Neural cell (in vitro differentiated cells): Measurements from ENCODE around the gene ORM2. TPM values are rescaled to one million over a fixed set of nuclear protein-coding genes. Genes with fewer than 3 reads are reported as not detected.

Experiments used
- H2AFZ ChIP-seq: fragments of 200-600, 300-800 bp; sonication (generic), shearing (Covaris generic); 2 replicates; pipeline ENCODE4 v1.6.0; 2014; ENCODE audit warnings: low read depth, mild to moderate bottlenecking, antibody characterized with exemption, low read length, moderate library complexity
- H3F3A ChIP-seq: fragments of 200-600 bp; shearing (Covaris generic); 2 replicates; pipeline ENCODE4 v1.6.1; 2016; ENCODE audit warnings: mild to moderate bottlenecking, moderate library complexity, mixed read lengths, antibody characterized with exemption, low read length; ENCODE audit not compliant: insufficient read depth, poor library complexity, severe bottlenecking
- H3K27ac ChIP-seq: fragments of 200-600, 300-800 bp; sonication (generic), shearing (Covaris generic); 2 replicates; pipeline ENCODE4 v1.5.1; 2014; ENCODE audit warnings: mild to moderate bottlenecking, low read length, moderate library complexity
- H3K27me3 ChIP-seq: fragments of 300-800, 200-600 bp; sonication (generic), shearing (Covaris generic); 2 replicates; pipeline ENCODE4 v1.6.0; 2014; ENCODE audit warnings: mild to moderate bottlenecking, low read depth, low read length, moderate library complexity; ENCODE audit not compliant: insufficient read depth
- H3K36me3 ChIP-seq: fragments of 300-800, 200-600 bp; sonication (generic), shearing (Covaris generic); 2 replicates; pipeline ENCODE4 v1.5.1; 2014; ENCODE audit warnings: mild to moderate bottlenecking, antibody characterized with exemption, low read length, moderate library complexity; ENCODE audit not compliant: insufficient read depth
- H3K4me2 ChIP-seq: fragments of 300-800, 200-600 bp; sonication (generic), shearing (Covaris generic); 2 replicates; pipeline ENCODE4 v1.6.0; 2014; ENCODE audit warnings: mild to moderate bottlenecking, low read length
- H3K4me3 ChIP-seq: fragments of 300-800, 200-600 bp; sonication (generic), shearing (Covaris generic); 2 replicates; pipeline ENCODE4 v1.5.1; 2014; ENCODE audit warnings: mild to moderate bottlenecking, low read length, moderate library complexity
- H3K79me2 ChIP-seq: fragments of 200-600 bp; shearing (Covaris generic); replicated peaks from 2 replicates; pipeline ENCODE4 v1.6.0; 2014; ENCODE audit warnings: mild to moderate bottlenecking, low read length, moderate library complexity; ENCODE audit not compliant: insufficient read depth
- H3K9ac ChIP-seq: fragments of 300-800, 200-600 bp; sonication (generic), shearing (Covaris generic); 2 replicates; pipeline ENCODE4 v1.6.1; 2016; ENCODE audit warnings: mild to moderate bottlenecking, low read length, mixed read lengths
- H3K9me2 ChIP-seq: fragments of 200-600 bp; shearing (Covaris generic); 2 replicates; pipeline ENCODE4 v1.6.1; 2016; ENCODE audit warnings: mild to moderate bottlenecking, low read length, mixed read lengths; ENCODE audit not compliant: insufficient read depth
- H3K9me3 ChIP-seq: fragments of 200-600, 300-800 bp; sonication (generic), shearing (Covaris generic); 2 replicates; pipeline ENCODE4 v1.6.1; 2016; ENCODE audit warnings: mild to moderate bottlenecking, mixed run types, low read length, moderate library complexity, mixed read lengths
- H4K20me1 ChIP-seq: fragments of 200-600 bp; shearing (Covaris generic); 2 replicates; pipeline ENCODE4 v1.6.1; 2016; ENCODE audit warnings: mild to moderate bottlenecking, mixed run types; ENCODE audit not compliant: insufficient read depth
- CTCF ChIP-seq: fragments of 450-650 bp; IDR thresholded peaks from 2 replicates; pipeline ENCODE4 v1.5.1; 2014; ENCODE audit warnings: antibody characterized with exemption, mild to moderate bottlenecking, moderate library complexity; ENCODE audit not compliant: poor library complexity, severe bottlenecking
- EP300 ChIP-seq: fragments of 450-650 bp; conservative IDR thresholded peaks from 2 replicates; pipeline ENCODE4 v1.6.1; 2014; ENCODE audit warnings: antibody characterized with exemption, mild to moderate bottlenecking, moderate library complexity; ENCODE audit not compliant: poor library complexity, severe bottlenecking
- EZH2 ChIP-seq: fragments of 200-600, 300-800 bp; shearing (Covaris generic), sonication (generic); IDR thresholded peaks from 2 replicates; pipeline ENCODE4 v1.6.1; 2014; ENCODE audit warnings: antibody characterized with exemption, low read length, borderline replicate concordance, mild to moderate bottlenecking; ENCODE audit not compliant: insufficient read depth, poor library complexity, severe bottlenecking
- MXI1 ChIP-seq: fragments of 450-650 bp; conservative IDR thresholded peaks from 2 replicates; pipeline ENCODE4 v1.6.1; 2014; ENCODE audit warnings: antibody characterized with exemption, mild to moderate bottlenecking; ENCODE audit not compliant: poor library complexity, severe bottlenecking
- POLR2AphosphoS5 ChIP-seq: IDR thresholded peaks from 2 replicates; pipeline ENCODE4 v1.6.1; 2012
- RAD21 ChIP-seq: fragments of 450-650 bp; conservative IDR thresholded peaks from 2 replicates; pipeline ENCODE4 v1.6.1; 2014; ENCODE audit warnings: antibody characterized with exemption, mild to moderate bottlenecking, moderate library complexity
- REST ChIP-seq: IDR thresholded peaks from 2 replicates; pipeline ENCODE4 v1.6.1; 2012; ENCODE audit warnings: borderline replicate concordance
- SMC3 ChIP-seq: fragments of 450-650 bp; conservative IDR thresholded peaks from 2 replicates; pipeline ENCODE4 v1.6.1; 2014; ENCODE audit warnings: antibody characterized with exemption, mild to moderate bottlenecking, moderate library complexity; ENCODE audit not compliant: poor library complexity
- TAF1 ChIP-seq: IDR thresholded peaks from 2 replicates; pipeline ENCODE4 v1.6.1; 2012; ENCODE audit warnings: low read depth
- polyA plus RNA-seq: library from polyadenylated mRNA; depleted of rRNA; stranded (reverse); fragments of >200 nt; gene quantifications from 2 replicates; pipeline ENCODE4 v1.2.3, GENCODE V29; 2014

Gene ORM2
- polyA plus RNA-seq, 1 donor from 2014 or later = not detected

DNA sequence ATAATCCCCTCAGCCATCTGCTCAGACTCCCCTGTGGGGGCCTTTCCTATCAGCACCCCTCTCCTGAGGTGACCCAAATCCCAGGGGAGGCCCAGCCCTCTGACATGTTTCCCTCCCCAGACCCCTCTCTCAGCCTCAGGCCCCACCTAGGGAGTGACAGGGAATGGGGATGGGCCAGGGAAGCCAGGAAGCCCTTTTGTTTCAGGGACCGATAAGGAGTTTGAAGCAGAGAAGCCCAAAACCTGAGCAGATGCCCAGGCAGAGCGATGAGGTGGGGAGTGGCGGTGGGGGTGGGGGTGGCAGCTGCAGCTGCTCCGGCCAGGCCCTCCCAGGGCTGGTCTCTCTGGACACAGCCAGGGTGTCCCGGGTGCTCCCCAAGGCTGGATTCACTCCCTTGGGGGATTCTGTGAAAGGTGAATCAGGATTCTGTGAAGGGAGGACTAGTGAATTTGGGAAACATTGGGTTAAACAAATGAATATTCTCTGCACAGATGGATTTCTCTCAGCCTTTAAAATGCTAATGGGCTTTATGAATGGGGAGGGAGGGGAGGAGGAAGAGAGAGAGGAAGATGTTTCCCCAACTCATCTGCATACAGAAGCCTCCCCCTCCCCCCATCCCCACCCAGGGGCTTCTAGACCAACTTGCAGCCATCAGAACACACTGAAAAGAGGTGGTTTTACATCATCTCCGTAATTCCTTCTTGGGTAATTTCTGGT lies 40.7 kb downstream of the ORM2 start:
- H3K27ac ChIP-seq = no peak overlapping the region
- H3K79me2 ChIP-seq = no peaks in the 10 kb centered on the region
- TF ChIP-seq REST = no peak
- TF ChIP-seq EP300 = no peak
- no peak for TF ChIP-seq MXI1
- TF ChIP-seq POLR2AphosphoS5 = no peak
- no peak for TF ChIP-seq SMC3
- H3K9me2 ChIP-seq = no peaks in the 10 kb centered on the region
- H3K36me3 ChIP-seq = no peaks in the 10 kb centered on the region
- H3K9ac ChIP-seq = no peak overlapping the region
- H2AFZ ChIP-seq = no peak overlapping the region
- no peaks in the 10 kb centered on the region for H3K27me3 ChIP-seq
- H3F3A ChIP-seq = no peaks in the 10 kb centered on the region
- H3K4me3 ChIP-seq = no peak overlapping the region
- H4K20me1 ChIP-seq = no peaks in the 10 kb centered on the region
- H3K9me3 ChIP-seq = no peaks in the 10 kb centered on the region
- H3K4me2 ChIP-seq = no peak overlapping the region

- H3K9ac ChIP-seq = no peak overlapping the region
- no peak overlapping the region for H3K27ac ChIP-seq
- no peaks in the 10 kb centered on the region for H3K9me2 ChIP-seq
- no peaks in the 10 kb centered on the region for H3K9me3 ChIP-seq
- no peaks in the 10 kb centered on the region for H4K20me1 ChIP-seq
- no peaks in the 10 kb centered on the region for H3K27me3 ChIP-seq
- H3K4me3 ChIP-seq = no peak overlapping the region
- H3F3A ChIP-seq = no peaks in the 10 kb centered on the region
- no peak overlapping the region for H2AFZ ChIP-seq
- H3K36me3 ChIP-seq = no peaks in the 10 kb centered on the region
- no peak for TF ChIP-seq EZH2
- TF ChIP-seq RAD21 = no peak
- TF ChIP-seq REST = no peak
- no peak for TF ChIP-seq MXI1
- no peak for TF ChIP-seq EP300
- no peak for TF ChIP-seq CTCF
- TF ChIP-seq TAF1 = no peak
- H3K4me2 ChIP-seq = no peak overlapping the region
- H3K79me2 ChIP-seq = no peaks in the 10 kb centered on the region
These were observed 41.3 kb downstream of the ORM2 start for GRCh38 chr9:114370968-114371320.
